GM19463 (cell line): Measurements from ENCODE around the gene APOD.

Experiments used
- ATAC-seq: cut with Tn5 transposase; IDR thresholded peaks from one replicate; pipeline ENCODE4 v1.9.1; 2021; ENCODE audit warnings: mild to moderate bottlenecking, moderate library complexity; ENCODE audit not compliant: unreplicated experiment

APOD gene

GRCh38 chr3:195555110-195555509 is 28.6 kb downstream of the APOD start:
- ATAC-seq = no peak

GRCh38 chr3:195554458-195554857 is 29.3 kb downstream of the APOD start:
- ATAC-seq = no peak

- ATAC-seq = no peak
These were observed 30.5 kb downstream of the APOD start for GRCh38 chr3:195553268-195553667.

GRCh38 chr3:195551381-195551978 is 32.3 kb downstream of the APOD start:
- no peak for ATAC-seq

GRCh38 chr3:195550723-195551122 is 33.0 kb downstream of the APOD start:
- ATAC-seq = peak; percentile 65

GRCh38 chr3:195549931-195550519 is 33.7 kb downstream of the APOD start:
- no peak for ATAC-seq

GRCh38 chr3:195548987-195549386 is 34.8 kb downstream of the APOD start:
- no peak for ATAC-seq

- no peak for ATAC-seq
These were observed 35.2 kb downstream of the APOD start for GRCh38 chr3:195548501-195548900.

- no peak for ATAC-seq
These were observed 35.7 kb downstream of the APOD start for GRCh38 chr3:195548006-195548405.

- no peak for ATAC-seq
These were observed 37.6 kb downstream of the APOD start for GRCh38 chr3:195546130-195546560.

GRCh38 chr3:195544634-195545033 is 39.1 kb downstream of the APOD start:
- no peak for ATAC-seq

- ATAC-seq = no peak
These were observed 39.6 kb downstream of the APOD start for GRCh38 chr3:195544230-195544536.

- no peak for ATAC-seq
These were observed 40.1 kb downstream of the APOD start for GRCh38 chr3:195543500-195544229.

GRCh38 chr3:195542698-195543499 is 40.8 kb downstream of the APOD start, which contains the start of gene PPP1R2:
Gene PPP1R2, minus strand, starts transcription at chr3:195543325. Its CDS starts 300 bp downstream, at chr3:195543025.
- peak; percentile 78 for ATAC-seq

GRCh38 chr3:195542316-195542697 is 41.4 kb downstream of the APOD start:
- no peak for ATAC-seq

- no peak for ATAC-seq
These were observed 43.2 kb downstream of the APOD start for GRCh38 chr3:195540511-195540910.

GRCh38 chr3:195540027-195540426 is 43.7 kb downstream of the APOD start:
- ATAC-seq = no peak

- no peak for ATAC-seq
These were observed 44.3 kb downstream of the APOD start for GRCh38 chr3:195539479-195539878.

- peak; percentile 61 for ATAC-seq
These were observed 45.7 kb downstream of the APOD start for GRCh38 chr3:195537995-195538394.

- ATAC-seq = no peak
These were observed 48.4 kb downstream of the APOD start for GRCh38 chr3:195535293-195535692.

- ATAC-seq = no peak
These were observed 50.9 kb downstream of the APOD start for GRCh38 chr3:195532834-195533233.
